K562 (cell line): ENCODE measurements around the gene LINGO3. TPM values are rescaled to one million over a fixed set of nuclear protein-coding genes. Genes with fewer than 3 reads are reported as not detected.

ENCODE experiments used
- CHD7 ChIP-seq: fragments of 200-600 bp; sonication (generic); IDR thresholded peaks from one replicate; pipeline ENCODE4 v1.6.1; 2012; ENCODE audit warnings: mild to moderate bottlenecking, low read depth, low read length, inconsistent platforms
- MAFK ChIP-seq: IDR thresholded peaks from 2 replicates; pipeline ENCODE4 v1.6.1; 2011; ENCODE audit warnings: low read length, improper control_type of control experiment
- OTX1 ChIP-seq: fragments of 450-650 bp; formaldehyde crosslinking; IDR thresholded peaks from 2 replicates; pipeline ENCODE4 v1.4.0; 2022; ENCODE audit warnings: mild to moderate bottlenecking
- TFAP4 ChIP-seq: sonication (generic); formaldehyde crosslinking; IDR thresholded peaks from 2 replicates; pipeline ENCODE4 v1.8.0; 2022; ENCODE audit warnings: missing genetic modification reagents, mild to moderate bottlenecking, moderate library complexity, borderline replicate concordance
- polyA plus RNA-seq, 8 experiments: library from polyadenylated mRNA; depleted of rRNA in 4 of 8; stranded (reverse) in 5 of 8; unstranded in 3 of 8; fragments of >200 nt; fragmentation: Nextera tagmentation in 2 of 8; fragmentation: Illumina TruSeq in 1 of 8; extraction: Ambion mirVana in 2 of 8; extraction: Trizol in 1 of 8; gene quantifications; 2 replicates each; pipeline versions ENCODE4 v1.2.1 to v1.2.3, GENCODE V29; 2011 to 2014; ENCODE audit warnings: inconsistent platforms in 1 of 8, missing spikeins in 1 of 8
- total RNA-seq, 7 experiments: library from RNA; depleted of rRNA in 6 of 7; stranded (reverse); fragments of >200 nt in 6 of 7; fragmentation: Illumina TruSeq in 2 of 7; extraction: Trizol in 2 of 7; gene quantifications; 2 replicates each; pipeline versions ENCODE4 v1.2.1 to v1.2.3, GENCODE V29; 2011 to 2021; ENCODE audit warnings: low replicate concordance in 1 of 7

LINGO3 gene
- total and polyA plus RNA-seq, 9 of the 15 experiments (the other 6 are each of a cell fraction or from before 2014, with no cell fraction given), result 0.03 to 0.05 (median 0.03) TPM; not detected in 6

DNA sequence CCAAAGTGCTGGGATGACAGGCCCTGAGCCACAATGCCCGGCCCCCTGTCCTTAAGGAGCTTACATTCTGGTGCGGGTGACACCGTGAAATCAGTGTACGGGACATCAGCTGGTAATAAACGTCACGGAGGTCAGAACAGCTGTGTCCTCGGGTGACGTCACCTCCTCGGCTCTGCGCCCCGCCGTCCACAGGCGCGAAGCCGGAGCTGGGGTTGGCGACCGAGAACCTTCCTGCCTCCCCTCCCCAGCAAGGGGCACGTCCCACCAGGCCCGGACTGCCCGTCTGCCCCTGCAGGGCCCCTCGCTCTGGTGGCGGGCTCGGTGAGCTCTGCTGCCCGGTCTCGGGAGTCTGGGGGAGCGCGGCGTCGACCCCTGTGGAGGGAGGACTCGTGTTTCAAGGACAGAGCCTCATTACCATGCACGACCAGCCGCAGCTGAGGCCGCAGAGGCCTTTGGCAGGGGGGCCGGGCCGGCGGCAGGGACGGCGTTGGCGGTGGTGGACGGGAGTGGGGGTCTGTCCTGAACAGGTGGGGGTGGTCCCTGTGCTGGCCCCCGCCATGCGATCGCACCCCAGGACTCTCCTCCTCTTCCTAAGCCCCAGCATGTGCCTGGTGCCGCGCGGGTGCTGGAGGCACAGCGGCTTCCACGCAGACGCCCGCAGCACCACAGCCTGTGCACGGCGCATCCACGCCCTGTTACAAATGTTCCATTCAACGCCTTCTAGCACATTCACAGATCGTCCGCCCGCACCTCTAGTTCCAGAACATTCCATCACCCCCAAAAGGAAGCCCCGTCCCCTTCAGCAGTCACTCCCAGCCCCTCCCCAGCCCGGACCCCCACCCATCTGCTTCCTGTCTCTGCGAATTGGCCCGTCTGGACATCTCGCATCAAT is 5.4 kb downstream of the LINGO3 start (continued):
- no peak for TF ChIP-seq MAFK
- no peak for TF ChIP-seq OTX1 (CRISPR knock-in tag)
- peak; percentile 99 for TF ChIP-seq TFAP4 (CRISPR knock-in tag)
- no peak for TF ChIP-seq CHD7
